Stimulated activated CD8-positive, alpha-beta memory T cell treated with anti-CD3 and anti-CD28 coated beads, Interleukin-7, amount 100 ng/mL, for 48 hours (primary cell): ENCODE results near the gene PAOX.

Experiments used
- DNase-seq, 2 donors: peaks; one replicate each; pipeline ENCODE4 v3.0.0-alpha.2; 2020; ENCODE audit warnings: low read depth in 1 of 2; ENCODE audit errors: extremely low read depth in 1 of 2

PAOX gene

DNA sequence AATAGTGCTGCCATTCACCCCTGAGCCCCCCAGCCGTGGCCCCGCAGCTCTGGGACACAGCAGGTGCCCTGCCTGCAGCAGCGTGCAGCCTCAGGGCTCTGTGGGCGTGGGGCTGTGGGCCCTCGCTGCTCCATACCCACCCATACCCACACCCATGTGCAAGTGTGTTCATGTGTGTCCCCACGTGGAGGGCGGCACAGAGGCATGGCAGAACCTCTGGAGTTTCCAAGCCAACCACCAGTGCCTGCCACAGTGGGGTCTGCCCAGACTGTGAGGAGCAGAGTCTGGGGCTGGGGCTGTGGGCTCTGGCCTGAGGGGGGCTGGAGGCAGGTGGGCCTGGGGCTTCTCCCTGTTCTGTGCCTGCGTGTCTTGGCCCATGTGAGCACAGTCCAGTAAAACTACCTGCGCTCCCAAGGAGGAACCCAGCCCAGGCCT, 29.5 kb upstream of the PAOX start:
- DNase-seq: no peak

DNA sequence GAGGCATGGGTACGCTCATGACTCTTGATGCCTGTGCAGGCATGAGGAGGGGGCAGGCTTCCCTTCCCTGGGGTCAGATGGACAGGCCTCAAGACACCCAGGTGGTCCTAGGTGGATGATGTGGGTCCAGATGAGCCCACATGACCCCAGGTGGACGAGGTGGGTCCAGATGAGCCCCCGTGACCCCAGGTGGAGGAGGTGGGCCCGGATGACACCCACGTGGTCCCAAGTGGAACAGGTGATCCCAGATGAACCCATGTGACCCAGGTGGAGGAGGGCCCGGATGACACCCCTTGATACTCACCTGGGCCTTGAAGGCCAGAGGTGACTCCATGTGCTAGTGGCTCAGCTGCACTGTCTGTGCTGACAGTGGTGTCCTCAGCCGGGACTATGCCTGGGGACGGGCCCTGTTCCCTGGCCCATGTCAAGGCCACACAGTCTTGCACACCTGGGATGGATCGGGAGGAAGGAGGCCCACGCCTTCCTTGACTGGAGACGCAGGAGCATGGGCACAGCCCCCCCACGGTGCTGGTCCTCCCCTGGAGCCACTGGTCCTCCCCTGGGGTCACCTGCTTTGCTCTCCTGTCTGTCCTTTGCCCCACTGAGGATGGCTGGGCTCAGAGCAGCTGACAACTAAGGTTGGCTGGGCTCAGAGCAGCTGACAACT, 28.6 kb upstream of the PAOX start:
- no peak for DNase-seq

DNA sequence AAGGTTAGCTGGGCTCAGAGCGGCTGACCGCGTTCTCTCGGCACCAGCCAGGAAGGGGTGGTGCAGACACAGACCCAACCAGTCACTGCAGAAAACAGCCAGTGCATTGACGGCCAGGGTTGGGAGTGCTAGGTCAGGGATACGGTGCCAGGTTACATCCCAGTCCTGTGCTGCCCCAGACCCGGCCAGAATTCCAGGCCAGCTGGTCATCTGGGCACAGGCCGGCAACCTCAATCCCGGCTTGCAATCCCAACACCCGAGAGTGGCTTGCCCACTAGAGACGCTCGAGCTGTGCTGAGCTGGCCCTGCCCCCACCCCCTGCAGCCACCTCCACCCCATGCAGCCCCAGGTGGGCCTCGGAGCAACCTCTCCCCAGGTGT, 28.1 kb upstream of the PAOX start:
- no peak for DNase-seq

DNA sequence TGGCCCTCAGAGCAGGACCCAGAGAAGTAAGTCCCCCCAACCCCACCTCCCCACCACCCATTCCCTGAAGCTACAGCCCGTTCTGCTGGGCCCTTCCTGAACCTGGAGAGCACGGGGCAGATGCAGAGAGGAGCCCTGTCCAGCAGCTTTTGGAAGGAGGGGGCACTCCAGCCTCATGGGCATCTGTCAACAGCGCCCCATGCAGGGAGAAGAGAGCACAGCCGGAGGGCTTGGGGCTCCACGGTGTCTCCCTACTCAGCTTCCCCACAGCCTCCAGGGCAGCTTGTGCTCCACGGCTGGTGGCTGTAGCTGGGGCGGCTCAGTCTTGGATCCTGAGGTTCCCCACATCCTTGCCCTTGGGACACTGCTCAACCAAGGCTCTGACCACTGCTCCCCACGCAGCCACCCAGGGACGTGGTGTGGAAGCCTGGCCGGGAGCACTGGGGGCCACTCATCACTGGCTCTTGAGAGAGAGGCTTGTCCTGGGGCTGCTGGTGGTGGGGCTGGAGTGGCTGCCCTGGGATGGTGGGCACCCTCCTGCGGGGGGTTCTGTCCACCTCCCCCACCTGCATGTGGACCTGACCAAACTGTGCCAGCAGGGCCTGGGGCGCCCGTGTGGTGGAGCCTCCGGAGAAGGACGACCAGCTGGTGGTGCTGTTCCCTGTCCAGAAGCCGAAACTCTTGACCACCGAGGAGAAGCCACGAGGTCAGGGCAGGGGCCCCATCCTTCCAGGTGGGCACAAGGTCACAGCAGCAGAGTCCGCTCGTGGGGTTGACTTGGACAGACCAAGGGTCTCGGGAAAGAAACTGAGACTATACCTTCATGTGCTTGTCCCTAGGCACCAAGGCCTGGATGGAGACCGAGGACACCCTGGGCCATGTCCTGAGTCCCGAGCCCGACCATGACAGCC, 27.4 kb upstream of the PAOX start:
- no peak for DNase-seq

DNA sequence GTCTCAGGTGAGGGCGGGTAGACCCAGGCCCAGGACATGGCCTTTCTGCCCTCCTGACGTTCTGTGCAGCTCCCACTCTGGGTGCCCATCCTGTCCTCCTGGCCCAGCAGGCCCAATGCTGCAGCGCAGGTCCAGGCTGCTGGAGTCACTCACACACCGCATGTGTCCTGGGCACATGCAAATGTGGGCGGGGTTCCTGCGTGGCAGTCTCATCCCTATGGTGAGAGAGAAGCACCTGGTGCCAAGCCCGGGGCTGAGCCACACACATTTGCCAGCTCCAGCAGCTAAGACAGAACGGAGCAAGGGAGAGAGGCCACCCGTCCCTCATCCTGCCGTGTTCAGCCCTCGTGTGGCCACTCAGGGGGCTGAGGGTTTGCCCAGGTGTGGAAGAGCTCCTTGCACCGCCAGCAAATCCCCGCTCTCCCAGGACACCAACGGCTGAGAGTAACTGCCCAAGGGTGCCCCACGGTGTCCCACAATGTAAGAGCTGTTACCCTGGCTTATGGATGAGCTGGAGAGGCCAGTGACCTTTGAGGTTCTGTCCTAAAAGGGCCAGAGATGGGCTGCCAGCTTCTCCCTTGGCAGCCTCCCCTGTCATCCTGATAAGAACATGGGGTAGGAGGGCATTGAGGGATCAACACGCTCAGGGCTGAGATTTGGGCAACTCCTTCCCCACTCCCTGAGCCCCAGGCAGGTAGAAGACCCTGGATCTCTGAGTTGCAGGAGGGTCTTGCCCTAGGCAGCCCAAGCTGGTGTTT, 25.7 kb upstream of the PAOX start:
- DNase-seq: no peak

DNA sequence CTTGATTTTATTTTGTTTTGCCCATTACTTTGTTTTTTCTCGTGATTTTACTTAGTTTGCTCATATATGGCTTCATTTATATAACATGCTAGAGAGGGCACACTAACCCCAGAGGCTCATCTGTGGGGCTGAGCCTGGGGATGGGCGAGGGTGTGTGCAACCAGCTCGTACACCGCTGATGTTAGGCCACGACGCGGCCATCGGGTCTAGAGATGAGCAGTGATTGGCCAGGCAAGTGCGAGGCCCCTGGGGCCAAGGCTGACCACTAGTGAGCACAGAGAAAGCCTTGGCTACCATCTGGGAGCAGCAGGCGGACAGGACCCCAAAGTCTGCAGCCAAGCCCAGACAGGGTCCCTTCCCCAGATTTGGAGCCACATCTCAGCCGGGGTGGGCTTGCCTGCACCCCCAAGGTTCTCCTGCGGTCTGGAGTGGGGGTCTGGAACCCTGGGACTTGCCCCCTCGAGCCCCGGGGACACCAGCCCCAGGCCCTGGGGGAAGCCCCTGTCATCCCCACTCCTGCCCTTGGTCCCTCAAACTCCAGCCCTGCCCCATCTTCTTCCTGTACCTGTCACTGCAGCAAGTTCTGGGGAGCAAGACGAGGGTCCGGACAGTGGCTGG, 25.0 kb upstream of the PAOX start:
- no peak for DNase-seq

DNA sequence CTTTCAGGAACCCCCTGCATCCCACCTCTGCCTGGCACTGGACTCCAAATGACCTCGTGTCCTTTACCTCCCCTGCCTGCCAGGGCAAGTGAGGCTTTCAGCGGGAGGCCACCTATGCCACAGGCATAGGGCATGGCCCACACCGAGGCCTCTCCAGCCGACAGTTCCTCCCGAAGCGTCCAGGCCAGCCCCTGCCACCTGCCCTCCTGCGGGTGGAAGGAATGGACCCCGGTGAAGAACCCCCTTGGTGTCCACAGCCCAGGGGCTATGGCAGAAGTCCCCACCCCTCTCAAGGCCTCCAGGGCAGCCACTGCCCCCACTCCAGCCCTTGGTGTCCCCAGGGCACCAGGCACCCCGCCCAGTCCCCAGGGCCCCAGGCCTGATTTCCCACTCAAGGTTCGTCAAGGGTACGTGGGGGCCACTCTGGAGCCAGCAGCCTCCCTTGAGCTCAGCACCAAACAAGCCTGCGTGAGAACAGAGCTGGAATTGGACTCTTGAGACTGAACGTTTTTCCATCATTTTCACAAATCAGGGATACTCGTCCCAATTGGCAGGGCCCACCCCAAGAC, 24.3 kb upstream of the PAOX start:
- no peak for DNase-seq

DNA sequence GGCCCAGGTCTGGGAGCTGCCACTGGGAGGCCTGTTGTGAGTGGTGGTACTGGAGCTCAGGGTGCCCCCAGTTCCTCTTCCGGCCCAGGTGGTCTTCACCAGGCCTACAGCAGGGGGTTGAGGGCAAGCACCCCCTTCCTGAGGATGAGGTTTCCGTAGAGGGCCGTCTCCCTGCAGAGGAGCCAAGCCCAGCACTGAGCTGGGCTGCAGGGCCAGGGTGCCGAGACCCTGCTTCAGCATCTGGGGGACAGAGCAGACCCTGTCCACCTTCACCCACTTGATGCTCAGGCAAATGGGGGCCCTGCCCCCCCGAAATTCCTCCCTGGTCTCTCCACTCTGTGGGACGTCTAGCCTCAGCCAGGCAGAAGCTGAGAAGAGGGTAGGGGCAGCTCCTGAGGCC, 23.8 kb upstream of the PAOX start:
- no peak for DNase-seq

DNA sequence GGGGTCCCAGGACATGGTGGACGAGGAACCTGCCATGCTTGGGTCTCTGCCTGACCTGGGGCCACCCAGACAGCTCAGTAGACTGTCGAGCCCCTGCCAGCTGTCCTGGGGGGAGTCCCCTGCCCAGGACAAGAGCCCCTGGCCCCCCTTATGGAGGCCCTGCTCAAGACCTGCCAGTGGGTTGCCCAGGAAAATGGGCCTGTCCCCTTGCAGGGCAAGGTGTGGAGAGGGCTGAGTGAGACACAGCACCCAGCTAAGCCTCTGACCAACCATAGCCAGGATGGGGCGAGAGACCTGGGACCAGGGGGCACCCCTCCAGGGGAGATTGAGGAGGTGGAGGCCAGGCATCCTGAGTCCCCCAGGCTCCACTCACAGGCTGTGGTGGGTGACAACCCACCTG, 23.1 kb upstream of the PAOX start:
- no peak for DNase-seq

DNA sequence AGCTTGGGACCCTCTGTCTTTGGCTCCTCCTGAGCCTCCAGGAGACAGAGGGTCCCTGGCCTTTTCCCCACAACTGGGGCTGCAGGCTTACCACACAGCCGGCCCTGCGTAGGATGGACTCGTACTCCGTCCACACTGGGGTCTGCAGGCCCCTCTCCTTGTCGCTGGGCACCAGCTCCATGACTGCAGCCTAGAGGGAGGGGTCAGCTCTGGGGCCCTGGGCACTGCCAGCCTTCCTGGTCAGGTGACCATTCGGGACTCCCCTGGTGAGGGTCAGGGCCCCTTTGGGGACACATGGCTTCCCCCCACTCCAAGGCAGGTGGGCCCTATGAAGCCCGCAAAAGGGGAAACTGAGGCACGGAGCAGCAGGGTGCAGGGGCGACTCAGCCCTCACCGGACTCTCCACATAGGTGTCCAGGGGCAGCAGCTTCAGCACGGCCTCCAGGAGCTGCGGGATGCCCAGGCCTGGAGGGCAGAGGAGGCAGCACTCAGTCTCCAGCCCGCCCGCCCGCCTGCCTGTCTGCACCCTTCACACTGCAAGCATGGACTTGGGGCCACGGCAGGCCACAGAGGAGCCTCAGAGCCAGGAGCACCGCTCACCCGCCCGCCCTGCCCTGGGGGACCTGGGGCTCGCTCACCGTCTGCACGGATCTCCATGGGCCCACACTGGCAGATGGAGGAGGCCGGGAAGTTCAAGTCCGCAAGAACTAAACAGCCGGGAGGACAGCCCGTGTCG, 22.3 kb upstream of the PAOX start:
- DNase-seq: no peak

DNA sequence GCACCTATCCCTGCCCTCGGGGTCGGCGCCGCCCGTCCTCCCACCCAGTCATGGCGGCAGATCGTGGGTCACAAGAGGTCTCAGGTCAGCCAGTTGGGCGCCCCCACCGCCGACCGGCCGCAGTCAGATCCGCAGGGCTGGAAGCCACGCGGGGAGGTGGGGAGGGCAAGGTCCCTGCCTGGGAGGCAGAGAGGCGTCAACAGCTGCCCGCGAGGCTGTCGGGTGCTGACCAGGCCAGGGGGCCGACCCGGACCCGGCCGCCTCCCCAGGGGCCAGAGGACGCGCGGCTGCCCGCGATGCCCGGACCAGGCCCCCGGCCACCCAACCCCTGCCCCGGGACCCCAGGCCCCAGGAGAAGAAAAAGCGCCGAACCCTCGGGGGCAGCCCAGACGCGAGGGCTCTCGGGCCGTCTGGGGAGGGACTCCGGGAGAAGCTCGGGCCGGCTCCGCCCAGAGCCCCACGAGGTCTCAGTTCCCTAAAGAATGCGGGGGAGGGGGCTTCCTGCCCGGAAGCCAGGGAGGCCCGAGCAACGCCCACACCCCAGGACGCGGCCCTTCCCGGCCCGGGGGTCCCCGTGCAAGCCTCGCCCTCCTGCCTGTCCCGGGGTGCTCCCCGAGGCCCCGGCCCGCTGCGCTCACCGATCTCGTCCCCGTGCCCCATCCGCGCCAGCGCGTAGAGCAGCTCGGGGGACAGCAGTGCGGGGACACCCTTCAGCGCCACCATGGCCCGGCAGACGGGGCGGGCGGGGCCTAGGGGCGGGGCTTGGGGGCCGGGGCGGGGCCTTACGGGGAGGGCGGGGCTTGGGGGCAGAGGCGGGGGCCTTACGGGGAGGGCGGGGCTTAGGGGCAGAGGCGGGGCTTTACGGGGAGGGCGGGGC, 21.5 kb upstream of the PAOX start, which contains the start of gene FUOM:
Gene FUOM (minus strand): TSS at position 735 of the 877 bp plus-strand sequence. CDS start 12 bp downstream, at position 723.
- peak; percentile 65 to 66 for DNase-seq

DNA sequence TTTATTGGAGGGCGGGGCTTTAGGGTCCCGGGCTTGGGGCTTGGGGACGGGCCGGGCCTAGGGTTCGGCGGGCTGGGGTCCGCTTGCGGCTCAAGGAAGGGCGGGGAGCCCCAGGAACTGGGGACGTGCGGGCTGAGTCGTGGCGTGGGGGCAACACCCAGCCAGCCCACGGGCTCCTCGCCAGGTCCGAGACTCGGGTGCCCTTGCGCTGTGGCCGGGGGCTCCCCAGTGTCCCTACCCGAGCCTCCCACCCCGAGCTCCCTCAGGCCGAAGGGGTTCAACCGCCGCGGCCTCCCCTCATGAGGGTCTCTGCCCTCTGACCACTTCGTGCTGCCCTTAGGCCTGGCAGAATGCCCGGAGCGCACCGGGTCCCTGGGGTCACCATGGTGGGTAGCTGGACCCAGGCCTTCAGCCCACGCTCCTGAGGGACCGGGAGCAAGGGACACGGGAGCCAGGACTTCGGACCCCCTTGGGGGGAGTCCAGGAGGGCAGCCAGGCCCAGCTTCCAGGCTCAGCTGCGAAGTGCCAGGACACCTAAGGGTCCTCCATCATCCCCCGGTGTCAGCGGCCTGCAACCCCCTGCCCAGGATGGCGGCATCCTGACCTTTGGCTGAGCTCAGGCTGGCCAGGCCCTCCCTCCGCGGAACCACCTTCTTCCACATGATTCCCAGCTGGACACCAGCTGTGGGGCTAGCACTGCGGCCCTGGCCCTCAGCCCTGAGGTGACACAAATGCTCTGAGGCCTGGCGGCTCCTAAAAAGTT, 20.7 kb upstream of the PAOX start:
- DNase-seq: no peak

DNA sequence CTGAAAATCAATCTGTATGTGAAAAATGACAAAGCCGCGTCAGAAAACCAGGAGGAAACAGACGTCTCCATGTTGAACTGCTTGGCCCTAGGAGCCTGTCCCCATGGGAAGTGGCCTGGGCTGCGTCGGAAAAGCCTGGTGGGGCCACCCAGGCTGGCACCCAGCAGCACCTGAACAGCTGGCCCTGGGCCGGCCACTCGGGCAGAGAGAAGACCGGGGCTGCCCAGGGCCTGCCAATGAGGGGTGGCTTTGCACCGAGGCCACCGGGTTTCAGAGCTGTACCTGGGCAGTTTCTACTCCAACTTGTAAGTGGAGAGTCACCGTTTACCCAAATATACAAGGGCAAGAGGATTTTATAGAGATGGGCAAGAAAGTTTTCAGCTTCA, 20.1 kb upstream of the PAOX start:
- DNase-seq: no peak

DNA sequence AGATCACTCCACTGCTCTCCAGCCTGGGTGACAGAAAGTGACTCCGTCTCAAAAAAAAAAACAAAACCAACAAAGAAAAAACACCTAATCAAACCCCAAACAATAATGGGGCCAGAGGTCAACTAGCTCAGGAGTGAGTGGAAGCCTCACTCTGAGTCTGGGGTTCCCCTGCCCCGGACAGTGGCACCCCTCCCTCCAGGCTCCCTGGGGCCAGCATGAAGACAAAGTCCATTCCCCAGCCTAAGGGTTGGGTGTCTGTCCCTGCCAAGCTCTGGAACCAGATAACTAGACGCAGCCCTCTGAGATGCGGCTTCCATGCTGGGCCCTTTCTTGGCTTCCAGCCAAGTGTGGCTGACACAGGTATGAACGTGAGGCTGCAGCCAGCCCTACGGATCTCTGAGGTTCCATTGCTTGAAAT, 19.5 kb upstream of the PAOX start:
- no peak for DNase-seq

DNA sequence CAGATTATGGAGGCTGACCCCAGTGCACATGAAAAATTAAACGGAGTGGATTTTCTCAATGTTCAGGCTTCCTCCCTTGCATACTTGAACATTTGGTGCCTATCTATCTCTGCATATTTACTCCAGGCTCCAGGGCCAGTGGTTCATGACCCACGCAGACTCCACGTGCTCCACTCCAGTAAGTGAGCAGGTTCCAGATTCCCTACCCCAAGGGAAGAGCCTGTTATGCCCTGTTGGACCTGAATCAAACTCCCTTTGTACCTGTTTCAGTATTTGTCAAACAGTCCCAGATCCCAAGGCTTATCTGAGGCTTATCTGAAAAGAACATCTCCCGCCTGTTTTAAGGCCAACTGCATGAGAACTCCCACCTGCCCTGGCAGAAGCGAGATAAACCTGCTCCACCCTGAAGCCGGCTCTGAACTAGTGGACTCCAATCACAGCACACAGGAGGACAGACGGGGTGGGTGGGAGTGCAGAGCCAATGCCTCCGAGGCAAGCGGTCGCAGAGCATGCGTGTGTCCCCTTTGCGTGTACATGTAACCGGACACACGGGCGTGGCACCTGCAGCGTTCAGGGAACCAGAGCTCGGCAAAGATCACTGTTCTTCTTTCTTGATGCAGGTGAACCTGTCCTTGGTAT, 19.0 kb upstream of the PAOX start:
- DNase-seq: no peak

DNA sequence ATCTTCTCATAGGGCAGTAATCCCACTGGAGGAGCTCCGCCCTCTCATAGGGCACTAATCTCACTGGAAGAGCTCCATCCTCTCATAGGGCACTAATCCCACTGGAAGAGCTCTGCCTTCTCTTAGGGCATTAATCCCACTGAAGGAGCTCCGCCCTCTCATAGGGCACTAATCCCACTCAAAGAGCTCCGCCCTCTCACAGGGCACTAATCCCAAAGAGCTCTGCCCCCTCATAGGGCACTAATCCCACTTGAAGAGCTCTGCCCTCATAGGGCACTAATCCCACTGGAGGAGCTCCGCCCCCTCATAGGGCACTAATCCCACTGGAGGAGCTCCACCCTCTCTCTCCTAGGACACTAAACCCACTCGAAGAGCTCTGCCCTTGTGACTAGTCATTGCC, 17.8 kb upstream of the PAOX start:
- no peak for DNase-seq

DNA sequence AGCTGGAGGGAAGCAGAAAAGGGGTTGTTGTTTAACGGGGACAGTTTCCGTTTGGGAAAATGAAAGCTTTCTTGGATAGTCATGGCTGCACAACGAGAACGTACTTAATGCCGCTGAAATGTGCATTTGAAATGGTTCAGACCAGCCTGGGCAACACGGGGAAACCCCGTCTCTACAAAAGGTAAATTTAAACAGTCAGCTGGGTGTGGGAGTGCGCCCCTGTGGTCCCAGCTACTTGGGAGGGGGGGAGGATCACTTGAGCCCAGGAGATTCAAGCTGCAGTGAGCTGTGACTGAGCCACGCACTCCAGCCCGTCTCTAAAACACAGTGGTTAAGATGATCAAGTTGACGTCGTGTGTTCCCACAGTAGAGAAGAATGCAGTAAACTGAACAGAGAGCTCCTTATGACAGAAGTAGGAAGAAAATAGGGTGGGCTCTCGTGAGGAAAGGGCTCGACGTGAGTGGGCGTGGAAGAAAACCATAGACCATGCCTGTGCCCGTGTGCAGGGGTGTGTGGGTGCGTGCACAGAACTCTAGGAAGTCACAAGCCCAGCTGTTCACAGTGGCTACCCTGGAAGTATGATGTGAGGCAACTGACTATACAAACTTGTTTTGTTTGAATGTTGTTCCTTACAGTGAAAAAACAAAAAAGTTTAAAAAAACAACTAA, 17.2 kb upstream of the PAOX start:
- no peak for DNase-seq
